ENCODE results near the gene F13A1.

Gene F13A1

DNA sequence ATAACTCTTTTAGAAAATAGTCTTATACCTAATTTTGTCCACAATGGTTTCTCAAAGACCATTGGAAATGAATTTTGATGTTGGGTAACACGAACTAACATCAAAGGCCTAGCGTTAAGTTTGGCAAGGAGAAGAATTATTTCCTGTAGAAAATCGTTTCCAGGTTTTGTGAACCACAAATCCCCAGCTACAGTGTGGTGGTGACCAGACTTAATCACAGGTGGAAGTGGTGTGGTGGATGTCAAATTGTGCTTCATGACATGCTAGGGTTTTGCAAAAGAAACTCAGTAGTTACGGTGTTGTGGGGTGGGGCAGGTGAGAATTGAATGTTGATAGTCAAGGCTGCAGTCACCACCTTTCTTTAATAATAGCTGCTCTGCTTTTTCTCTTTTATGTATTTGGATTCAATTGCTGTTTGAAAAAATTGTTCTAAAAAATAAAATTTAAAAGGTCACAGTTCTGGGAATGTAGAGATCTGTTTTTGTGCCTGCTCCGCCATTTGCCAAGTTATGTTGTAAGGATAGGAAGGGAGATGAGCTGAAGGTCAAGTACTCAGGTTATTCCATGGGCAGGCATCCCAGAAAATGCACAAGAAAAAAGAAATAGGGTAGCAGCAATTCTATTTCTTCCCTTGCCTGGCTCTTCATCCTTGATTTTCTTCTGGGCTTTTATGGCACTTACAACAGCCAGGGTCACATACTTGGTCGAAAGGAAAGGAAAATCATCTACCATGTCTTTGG, 83.6 kb downstream of the F13A1 start:
- no peak for DNase-seq

DNA sequence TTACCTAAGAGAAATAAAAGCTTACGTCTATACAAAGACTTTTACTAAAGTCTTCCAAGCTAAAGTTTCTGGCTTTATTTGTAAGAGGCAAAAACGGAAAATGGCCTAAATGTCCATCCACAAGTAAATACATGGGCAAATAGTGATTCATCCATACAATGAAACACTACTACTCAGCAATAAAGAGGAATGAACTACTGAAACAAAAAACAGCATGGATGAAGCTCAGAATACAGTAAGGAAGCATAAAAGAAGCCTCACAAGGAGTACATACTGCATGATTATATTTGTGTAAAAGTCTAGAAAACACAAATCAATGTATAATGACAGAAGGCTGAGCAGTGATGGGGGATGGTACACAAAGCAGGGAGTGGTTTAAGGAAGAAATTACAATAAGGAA, 84.7 kb downstream of the F13A1 start:
- DNase-seq: no peak

DNA sequence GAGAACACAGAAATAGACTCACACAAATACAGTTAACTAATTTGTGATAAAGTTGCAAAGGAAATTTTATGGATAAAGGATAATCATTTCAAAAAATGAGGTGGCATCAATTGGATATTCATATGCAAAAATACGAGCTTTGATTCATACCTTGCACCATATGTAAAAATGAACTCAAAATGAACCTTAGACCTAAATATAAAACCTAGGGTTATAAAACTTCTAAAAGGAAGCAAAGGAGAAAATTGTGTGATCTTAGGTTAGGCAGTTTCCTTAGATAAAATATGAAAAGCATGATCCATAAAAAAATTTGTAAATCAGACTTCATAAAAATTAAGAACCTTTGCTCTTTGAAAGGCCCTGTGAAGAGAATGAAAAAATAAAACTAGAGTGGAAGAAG, 85.5 kb downstream of the F13A1 start:
- DNase-seq: no peak

DNA sequence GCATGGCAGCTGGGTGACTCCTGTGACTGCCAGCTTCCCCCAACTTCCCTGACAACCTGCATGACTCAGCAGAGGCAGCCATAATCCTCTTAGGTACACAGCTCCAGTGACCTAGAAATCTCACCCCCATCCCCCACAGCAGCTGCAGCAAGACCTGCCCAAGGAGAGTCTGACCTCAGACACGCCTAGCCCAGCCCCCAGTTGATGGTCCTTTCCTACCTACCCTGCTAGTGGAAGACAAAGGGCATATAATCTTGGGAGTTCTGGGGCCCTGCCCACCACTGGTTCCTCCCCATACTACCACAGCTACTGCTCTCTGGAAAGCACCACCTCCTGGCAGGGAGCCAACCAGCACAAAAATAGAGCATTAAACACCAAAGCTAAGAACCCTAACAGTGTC, 90.2 kb downstream of the F13A1 start:
- DNase-seq: no peak

DNA sequence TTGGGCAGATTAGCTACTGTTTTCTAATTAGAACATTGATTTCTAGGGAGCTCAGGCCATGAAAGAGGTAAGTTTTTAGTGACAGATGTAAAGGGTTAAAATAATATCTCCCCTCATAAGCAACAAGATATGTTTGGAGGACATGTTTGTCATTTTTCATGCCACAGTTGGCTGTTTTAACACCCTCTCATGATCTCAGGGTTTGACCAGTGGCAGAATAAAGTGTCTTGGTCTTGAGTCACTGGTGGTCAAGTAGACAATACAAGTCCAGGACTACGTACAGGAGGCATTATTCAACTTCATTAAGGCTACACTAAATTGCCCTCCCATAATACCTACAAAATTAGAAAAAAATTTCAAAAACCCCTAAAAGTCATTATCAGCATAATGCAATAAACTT, 92.6 kb downstream of the F13A1 start:
- DNase-seq: no peak

DNA sequence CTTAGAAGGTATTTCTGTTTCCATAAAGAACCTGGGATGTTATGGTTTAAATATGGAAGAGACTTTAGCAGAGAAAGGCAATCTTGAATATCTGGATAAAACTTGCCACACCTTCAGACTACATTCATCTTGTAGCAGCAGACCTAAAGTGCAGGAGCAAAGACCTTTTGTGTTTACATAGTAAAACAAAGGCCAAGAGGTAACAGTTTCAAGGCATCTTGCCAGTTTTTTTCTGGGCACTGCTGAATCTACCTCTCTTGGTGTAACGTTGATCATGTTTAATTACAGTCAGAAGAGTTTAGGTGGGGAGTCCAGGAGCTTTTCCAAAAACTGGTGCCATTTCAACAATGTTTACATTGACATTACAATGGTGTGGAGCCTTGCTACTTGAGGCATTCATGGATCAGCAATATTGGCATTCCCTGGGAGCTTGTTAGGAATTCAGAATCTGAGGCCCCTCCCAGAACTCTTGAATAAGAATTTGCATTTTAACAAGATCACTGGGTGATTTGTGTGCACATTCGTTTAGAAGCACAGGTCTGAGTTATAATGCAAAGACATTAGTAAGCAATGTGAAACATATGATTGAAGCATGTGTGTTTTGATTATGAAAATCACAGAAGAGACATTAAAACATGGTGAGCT, 94.5 kb downstream of the F13A1 start:
- DNase-seq: no peak

DNA sequence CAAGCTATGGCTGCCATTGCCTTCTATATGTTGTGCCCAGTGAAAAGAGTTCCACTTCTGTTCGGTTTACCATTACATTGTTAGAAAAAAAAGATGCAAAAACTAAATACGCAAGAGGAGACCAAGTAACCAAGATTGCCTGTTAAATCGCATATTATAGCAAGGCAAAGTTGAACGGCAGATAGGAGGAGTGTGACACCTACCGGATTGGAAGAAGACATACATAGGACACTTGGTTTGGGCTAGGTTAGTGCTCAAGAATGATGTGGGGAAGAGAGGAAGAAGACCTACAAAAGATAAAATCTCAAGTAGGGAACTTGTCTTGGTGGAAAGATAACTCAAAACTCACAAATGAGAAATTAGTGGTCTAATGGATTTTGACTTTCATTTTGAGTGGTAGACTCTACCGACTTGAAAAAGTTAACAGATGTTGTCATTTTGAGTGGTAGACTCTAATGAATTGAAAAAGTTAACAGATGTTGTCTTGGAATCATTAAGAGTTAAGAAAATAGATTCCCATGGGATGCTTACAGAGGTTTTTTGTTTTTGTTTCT, 95.5 kb downstream of the F13A1 start:
- no peak for DNase-seq

DNA sequence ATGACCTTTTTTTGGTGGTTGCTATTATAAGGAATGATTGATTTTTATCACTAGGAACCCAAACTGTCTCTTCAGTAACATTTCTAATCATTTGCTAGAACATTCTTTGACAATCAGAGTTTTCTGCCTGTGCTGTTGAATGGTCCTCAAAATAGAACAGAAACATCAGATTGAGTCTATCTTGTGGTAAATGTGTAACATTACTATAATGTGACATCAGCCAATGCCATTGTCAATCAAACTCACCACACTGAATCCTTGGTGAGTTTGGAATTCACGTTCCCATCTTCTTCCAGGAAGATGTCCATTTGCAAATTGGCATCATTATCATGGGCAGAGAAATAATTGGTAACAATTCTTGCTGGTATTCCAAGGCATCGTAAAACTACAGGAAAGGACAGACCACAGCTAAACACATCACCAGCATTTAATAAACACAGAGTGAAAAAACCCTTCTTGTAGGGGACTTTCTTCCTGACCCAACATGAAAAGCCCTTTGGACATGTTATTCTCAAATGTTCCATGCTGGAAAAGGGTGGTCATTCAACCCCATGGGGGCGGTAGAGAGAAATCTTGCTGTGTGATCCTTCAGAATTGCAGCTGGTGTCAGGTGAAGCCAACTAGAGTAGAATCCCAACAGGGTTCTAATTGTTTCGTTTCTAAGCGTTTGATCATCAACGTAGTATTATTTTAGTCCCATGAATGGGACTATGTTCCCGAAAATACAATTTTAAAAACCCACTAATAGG, 98.5 kb downstream of the F13A1 start:
- no peak for DNase-seq

DNA sequence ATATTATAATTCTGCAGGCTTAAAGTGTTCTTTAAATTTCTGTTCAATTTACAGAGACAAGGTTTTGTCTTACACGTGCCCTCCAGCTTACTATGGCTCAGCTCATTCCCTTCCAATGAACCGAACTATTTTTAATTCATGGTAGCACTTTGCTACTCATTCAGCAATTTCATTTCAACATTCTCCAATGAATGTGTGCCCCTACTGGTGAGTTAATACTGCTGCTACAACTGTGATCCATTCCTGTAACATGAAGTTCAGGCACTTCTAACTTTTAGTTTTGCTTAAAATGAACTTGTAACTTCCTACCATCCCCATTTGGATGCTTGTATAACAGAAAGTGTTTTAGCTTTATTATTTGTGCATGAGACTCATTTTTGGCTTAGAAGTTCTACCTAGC, 99.7 kb downstream of the F13A1 start:
- DNase-seq: no peak

DNA sequence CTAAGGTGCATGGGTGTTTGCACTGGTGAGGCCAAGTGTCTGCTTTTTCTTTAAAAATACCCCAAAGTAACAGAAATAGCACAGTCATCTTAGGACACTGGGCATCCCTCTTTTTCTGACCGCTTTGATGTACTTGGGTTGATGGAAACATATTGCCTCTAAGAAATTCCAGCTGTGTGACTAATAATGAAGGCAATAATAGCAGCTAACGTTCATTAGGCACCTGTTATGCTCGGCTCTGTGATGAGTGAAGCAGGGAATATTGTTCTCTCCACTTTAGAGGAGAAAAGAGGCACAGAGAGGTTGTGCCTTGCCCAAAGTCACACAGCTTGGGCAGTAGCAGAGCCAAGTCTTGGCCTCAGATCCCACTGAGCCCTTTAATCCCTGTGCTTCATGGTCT, 100.7 kb downstream of the F13A1 start:
- DNase-seq: no peak

DNA sequence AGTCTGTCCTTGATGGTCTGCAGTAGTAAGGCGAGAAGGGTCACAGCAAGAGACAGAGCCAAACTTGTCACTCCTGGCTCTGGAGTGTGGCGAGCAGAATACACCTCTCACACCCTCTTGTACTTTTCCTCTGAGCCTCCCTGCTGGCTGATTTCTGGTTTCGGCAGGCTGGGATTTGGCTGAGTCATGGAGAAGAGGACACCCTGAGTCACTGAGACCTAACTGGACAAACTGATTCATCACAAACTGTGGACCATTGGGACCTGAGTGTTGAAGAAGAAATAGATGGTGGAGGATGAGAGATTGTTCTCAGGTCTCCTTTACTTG, 101.7 kb downstream of the F13A1 start:
- no peak for DNase-seq

DNA sequence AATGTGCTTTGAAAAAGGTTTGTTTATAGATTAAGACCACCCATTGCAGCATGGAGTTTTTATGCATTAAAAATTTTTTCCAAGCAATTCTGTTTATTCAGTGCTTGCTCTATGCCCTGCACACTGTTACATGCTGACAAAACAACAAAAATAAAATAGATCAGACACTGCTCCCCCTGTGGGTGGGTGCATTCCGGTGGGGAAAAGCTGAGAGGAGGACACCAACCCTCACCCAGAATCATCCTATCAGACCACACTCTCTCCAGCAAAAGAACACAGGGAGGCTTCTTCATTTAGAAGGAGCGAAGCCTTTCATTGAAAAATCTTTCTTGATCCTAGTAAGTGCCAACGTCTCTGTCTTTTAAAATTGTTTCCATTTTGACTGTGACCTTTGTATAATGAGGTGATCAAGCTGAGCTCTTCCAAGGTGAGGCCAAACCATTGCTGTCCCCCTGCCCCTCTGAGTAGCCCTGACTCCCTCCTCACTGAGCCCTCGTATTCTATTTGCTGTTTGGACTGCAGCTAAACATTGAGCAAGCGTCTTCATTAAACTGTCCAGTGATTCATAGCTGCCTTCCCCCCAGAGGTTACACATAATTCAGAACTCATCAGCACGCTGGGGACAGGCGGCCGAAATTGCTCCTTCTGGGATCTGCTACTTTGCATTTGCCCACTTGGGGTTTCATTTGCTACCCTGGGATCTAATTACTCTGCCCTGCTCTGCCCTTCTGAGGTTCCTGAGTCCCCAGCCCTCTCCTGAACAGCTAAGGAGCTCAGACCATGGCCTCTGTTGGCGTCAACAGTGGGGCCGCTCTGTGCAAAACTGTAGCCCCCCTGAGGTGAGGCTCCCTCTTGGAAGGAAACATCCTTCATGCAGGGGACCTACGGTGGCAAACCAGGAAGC, 102.4 kb downstream of the F13A1 start:
- DNase-seq: no peak

DNA sequence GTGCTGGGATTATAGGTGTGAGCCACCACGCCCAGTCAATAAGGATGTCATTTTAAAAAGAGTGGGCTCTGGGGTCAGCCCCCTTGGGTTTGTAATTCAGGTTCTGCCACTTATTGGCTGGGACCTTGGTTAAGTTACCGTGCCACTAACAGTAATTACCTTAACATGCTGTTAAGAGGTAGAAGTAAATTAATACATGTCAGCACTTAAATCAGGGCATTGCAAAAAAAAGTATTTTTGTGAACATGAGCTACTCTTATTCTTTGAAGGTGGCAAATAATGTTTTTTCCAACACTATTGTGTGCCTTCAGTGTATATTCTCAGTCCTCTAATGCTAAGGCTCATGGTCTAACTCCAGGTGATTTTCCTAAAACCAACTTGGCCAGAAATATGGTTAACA, 109.5 kb downstream of the F13A1 start:
- DNase-seq: no peak

DNA sequence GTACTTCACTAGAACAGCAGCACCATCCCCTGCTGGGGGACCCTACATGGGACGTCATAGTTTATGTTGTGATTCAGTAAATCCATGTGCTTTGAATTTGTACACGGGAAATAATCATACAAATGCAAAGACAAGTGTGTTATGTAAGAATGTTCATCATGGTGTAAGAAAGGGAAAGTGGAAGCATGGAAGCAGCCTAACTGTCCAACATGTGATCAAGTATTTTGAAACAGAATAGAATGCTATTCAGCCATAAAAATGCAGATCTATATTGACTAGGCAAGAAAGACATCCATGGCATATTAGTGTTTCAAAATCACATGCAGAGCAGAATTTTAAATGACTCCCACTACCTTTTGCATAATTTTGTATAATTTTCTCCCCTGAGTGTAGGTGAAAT, 117.6 kb downstream of the F13A1 start:
- no peak for DNase-seq

DNA sequence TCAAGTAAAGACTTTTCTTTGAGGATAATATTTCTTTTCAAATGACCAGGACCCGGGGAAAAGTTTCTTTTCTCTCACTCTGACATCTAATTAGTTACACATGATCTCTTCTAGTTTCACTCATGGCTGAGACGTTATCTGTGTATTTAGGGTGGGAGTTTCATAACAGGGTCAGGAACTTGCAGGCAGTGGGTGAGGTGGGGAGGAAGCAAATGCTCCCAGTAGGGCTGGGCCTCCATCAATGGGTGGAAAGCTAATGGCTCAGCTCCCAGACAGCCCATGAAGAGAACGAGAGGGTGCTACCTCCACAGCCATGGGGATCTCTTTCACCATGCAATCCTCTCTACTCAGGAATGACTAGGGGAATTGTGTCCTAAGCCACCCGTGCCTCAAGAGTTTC, 119.3 kb downstream of the F13A1 start:
- DNase-seq: no peak

DNA sequence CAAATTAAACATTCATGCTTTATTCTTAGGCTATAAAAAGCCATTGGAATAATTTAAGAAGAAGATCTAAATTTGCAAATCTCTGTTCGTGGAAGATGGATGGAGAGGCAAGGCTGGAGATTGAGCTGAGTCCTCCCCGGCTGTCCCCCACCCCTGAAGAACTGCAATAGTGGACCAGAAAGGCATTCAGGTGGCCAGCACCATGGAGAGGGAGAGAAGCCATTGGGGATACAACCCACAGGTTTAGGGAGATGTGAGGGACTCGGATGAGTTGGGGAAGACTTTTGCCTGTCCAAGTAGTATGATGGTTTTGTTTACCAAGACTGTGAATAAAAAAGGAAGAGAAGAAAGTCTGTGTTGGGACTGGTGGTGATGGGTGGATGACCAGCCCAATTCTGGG, 120.8 kb downstream of the F13A1 start:
- no peak for DNase-seq

DNA sequence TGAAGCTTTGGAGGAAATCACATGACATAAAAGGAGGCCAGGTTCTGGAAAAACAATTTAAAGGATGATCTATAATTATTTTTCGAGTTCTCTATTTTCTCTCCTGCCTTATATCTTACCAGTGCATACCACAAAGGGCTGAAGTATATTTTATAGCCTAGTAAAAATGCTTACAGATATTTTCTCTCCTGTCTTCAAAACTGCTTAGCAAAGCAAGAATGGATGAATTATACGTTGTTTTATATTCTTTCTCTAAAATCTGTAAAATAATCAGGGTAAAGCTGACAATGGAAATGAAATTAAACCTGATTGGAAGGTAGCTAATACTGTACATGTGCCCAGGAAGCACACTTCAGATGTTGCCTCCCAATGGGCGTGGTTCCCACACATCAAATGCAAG, 123.7 kb downstream of the F13A1 start:
- DNase-seq: no peak

DNA sequence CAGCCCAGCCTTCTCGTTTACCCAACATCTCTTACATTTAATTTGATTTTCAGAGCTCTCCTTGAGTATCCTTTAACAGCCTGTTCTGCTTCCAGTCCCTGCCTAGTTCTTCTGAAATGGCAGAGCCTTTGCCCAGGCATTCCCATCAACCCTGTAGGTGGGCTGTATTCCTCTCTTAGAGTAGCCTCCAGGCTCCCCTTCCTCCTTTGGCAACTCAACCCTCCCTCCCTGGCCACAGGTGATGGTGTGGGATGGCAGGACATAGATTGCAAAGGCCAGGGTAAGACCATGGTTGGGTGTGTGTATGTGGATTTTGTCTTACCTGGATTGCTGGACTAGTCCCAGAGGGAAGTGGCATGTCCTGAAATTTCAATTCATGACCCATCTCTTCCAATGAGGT, 125.4 kb downstream of the F13A1 start:
- DNase-seq: no peak

DNA sequence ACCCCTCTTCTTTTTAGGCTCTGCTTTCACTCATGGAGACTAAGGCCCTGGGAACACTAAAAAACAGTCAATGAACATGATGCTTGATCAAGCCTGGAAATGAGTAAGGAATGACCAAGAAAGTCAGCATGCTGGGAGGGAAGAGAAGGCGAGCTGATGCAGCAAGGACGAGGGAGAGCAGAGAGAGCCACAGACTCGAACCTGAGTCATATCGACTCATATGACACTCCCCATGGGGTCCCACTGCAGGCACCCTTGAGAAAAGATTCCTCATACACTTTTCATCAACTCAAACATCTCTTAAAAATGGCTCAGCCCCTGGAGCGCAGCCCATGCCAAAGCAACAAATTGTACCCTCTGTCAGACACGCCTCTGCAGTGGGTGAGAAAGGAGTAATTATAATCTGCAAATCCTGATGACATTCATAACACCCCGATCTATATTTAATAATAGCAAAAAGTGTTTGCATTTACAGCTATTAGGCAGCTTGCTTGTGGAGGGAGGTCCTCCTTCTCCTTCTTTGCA, 127.2 kb downstream of the F13A1 start:
- DNase-seq: no peak

DNA sequence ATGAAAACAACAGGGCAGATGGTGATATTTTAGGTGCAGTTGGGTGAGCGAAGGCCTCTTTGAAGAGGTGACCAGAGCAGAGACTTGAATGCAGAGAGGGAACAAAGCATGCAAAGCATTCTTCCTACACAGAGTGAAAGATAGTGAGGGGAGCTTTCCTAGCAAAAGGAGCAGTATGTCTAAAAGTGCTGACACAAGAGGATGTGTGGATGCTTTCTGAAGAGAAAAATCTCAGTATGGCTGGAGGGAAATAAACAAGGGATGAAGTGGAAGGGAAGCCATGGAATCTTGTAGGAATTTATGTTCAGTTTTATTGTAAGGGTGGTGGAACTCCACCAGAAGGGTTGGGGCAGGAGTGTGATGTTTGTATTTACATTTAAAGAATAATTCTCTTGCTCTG, 128.6 kb downstream of the F13A1 start:
- DNase-seq: no peak

DNA sequence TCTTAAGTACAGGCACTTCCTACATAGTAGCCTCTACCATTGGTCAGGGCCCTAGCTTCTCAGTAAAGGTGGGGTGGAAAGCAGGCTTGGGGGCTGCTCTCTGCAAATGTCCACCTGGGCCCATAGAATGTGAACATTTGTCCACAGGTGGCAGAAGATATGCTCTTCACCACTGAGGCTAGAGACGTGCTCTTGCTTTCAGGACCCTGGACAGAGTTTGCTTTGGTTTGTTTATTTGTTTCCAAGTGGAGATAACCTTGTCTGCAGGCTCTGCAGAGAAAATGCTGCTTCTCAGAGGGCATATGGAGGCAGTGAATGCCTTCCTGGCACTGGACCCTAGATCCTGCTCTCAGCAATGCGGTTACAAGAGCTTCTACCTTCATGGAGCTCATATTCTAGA, 129.0 kb downstream of the F13A1 start:
- DNase-seq: no peak

DNA sequence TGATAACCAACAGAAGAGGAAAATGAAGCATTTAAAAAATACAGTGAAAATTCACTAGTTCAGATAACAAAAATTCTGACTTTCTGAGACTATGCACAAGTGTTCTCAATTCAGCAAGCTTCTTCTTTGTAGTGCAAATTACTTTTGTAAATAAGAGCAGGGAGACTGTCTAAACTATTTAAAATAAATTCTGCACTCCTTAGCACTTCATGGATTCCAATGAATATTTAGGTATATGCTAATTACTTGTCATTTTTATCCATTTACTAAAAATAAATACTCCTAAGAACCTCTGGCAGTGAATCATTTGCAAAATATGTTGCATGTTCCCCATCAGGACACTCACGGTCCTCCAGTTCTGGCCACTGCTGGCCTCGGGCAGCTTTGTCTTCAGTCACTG, 139.8 kb downstream of the F13A1 start:
- DNase-seq: no peak

Data from NCI-H1092 (cell line).